H1 (cell line): Measurements from ENCODE around the gene GLP1R. TPM values are rescaled to one million over a fixed set of nuclear protein-coding genes. Genes with fewer than 3 reads are reported as not detected.

Source experiments
- CTCF ChIA-PET: fragments of 300-600 bp; sonication (Branson Sonifier 250); formaldehyde crosslinking; loops from one replicate; lab custom pipeline; 2021; ENCODE audit not compliant: partially characterized antibody; lab: Charles Lee
- POLR2A ChIA-PET: fragments of 300-600 bp; sonication (Branson Sonifier 250); formaldehyde crosslinking; loops from one replicate; lab custom pipeline; 2021; ENCODE audit warnings: inconsistent platforms; ENCODE audit not compliant: partially characterized antibody; lab: Charles Lee
- DNase-seq, 2 experiments: peaks; one replicate each; pipeline versions ENCODE4 v3.0.0 to v3.0.0-alpha.2; 2010 to 2022; ENCODE audit warnings: low spot score in 2 of 2, low read depth in 1 of 2, mixed read lengths in 1 of 2
- FAIRE-seq: peaks from 2 replicates; lab custom pipeline; 2011; peaks lifted over from hg19 to GRCh38; lab: Jason Lieb, UNC
- H2AFZ ChIP-seq: 2 replicates; pipeline ENCODE4 v1.8.1; 2012; ENCODE audit warnings: low read length, inconsistent platforms
- H2AK5ac ChIP-seq: 2 replicates; pipeline ENCODE4 v1.6.1; 2013; ENCODE audit warnings: low read depth, low read length
- H2BK120ac ChIP-seq: replicated peaks from 2 replicates; pipeline ENCODE3; 2013; ENCODE audit warnings: low read depth, low read length, inconsistent platforms
- H2BK12ac ChIP-seq: 2 replicates; pipeline ENCODE4 v1.6.1; 2013; ENCODE audit warnings: low read depth, low read length
- H2BK15ac ChIP-seq: 2 replicates; pipeline ENCODE4 v1.6.1; 2013; ENCODE audit warnings: low read length
- H2BK20ac ChIP-seq: 2 replicates; pipeline ENCODE4 v1.6.1; 2013; ENCODE audit warnings: low read length
- H2BK5ac ChIP-seq: 2 replicates; pipeline ENCODE4 v1.6.1; 2013; ENCODE audit warnings: low read depth, low read length
- H3K14ac ChIP-seq: 2 replicates; pipeline ENCODE4 v1.6.1; 2013; ENCODE audit warnings: inconsistent platforms; ENCODE audit not compliant: insufficient read length
- H3K18ac ChIP-seq: 2 replicates; pipeline ENCODE4 v1.6.1; 2013; ENCODE audit warnings: low read length; ENCODE audit errors: extremely low read depth
- H3K23ac ChIP-seq: 2 replicates; pipeline ENCODE4 v1.6.1; 2013; ENCODE audit warnings: inconsistent platforms; ENCODE audit not compliant: insufficient read length
- H3K23me2 ChIP-seq: 2 replicates; pipeline ENCODE4 v1.6.1; 2013; ENCODE audit warnings: low read depth, low read length
- H3K27ac ChIP-seq: 2 replicates; pipeline ENCODE4 v1.6.1; 2011; ENCODE audit warnings: low read depth, low read length, inconsistent platforms
- H3K27me3 ChIP-seq, 4 experiments: replicated peaks in 1 of 4; 1 replicate in 1 of 4; 2 replicates in 3 of 4; pipeline versions ENCODE4 v1.6.1 to v1.8.1; 2011 to 2013; ENCODE audit warnings: low read length in 3 of 4, mild to moderate bottlenecking in 3 of 4, inconsistent platforms in 2 of 4, mixed read lengths in 2 of 4, moderate library complexity in 1 of 4; ENCODE audit not compliant: control insufficient read depth in 3 of 4, insufficient read depth in 3 of 4; ENCODE audit errors: extremely low read depth in 1 of 4
- H3K36me3 ChIP-seq, 4 experiments: 2 replicates each; pipeline versions ENCODE4 v1.6.1 to v1.8.1; 2011 to 2013; ENCODE audit warnings: mild to moderate bottlenecking in 4 of 4, low read length in 3 of 4, moderate library complexity in 2 of 4, control low read depth in 1 of 4, inconsistent platforms in 1 of 4; ENCODE audit not compliant: insufficient read depth in 4 of 4, control insufficient read depth in 2 of 4
- H3K4ac ChIP-seq: replicated peaks from 2 replicates; pipeline ENCODE3; 2013; ENCODE audit warnings: low read length, low read depth, mixed read lengths, inconsistent platforms; ENCODE audit not compliant: insufficient read length
- H3K4me1 ChIP-seq, 4 experiments: replicated peaks in 1 of 4; 1 replicate in 1 of 4; 2 replicates in 3 of 4; pipeline versions ENCODE4 v1.6.1 to v1.8.1; 2011 to 2013; ENCODE audit warnings: low read length in 3 of 4, inconsistent platforms in 2 of 4, mixed read lengths in 1 of 4; ENCODE audit not compliant: insufficient read depth in 4 of 4, control insufficient read depth in 3 of 4
- H3K4me2 ChIP-seq, 2 experiments: 2 replicates each; pipeline versions ENCODE4 v1.6.1 to v1.8.1; 2011 to 2013; ENCODE audit warnings: low read depth in 2 of 2, low read length in 2 of 2, control low read depth in 1 of 2, inconsistent platforms in 1 of 2, mild to moderate bottlenecking in 1 of 2; ENCODE audit not compliant: insufficient read depth in 1 of 2
- H3K4me3 ChIP-seq, 4 experiments: fragments of 200-600, 300-600 bp in 1 of 4; sonication (generic), shearing (Covaris generic), sonication (Bioruptor Twin) in 1 of 4; 2 replicates each; pipeline versions ENCODE4 v1.5.1 to v1.8.1; 2011 to 2016; ENCODE audit warnings: low read length in 4 of 4, low read depth in 3 of 4, control low read depth in 2 of 4, inconsistent platforms in 2 of 4, mild to moderate bottlenecking in 2 of 4, mixed read lengths in 1 of 4, moderate library complexity in 1 of 4; ENCODE audit not compliant: insufficient read depth in 2 of 4; ENCODE audit errors: extremely low read depth in 1 of 4
- H3K56ac ChIP-seq: replicated peaks from 2 replicates; pipeline ENCODE3; 2013; ENCODE audit warnings: low read depth, mild to moderate bottlenecking, mixed read lengths, low read length, inconsistent platforms; ENCODE audit not compliant: insufficient read length
- H3K79me1 ChIP-seq: 2 replicates; pipeline ENCODE4 v1.6.1; 2013; ENCODE audit warnings: low read depth, low read length, control low read depth
- H3K79me2 ChIP-seq, 2 experiments: 2 replicates each; pipeline versions ENCODE4 v1.6.1 to v1.8.1; 2012 to 2013; ENCODE audit warnings: low read length in 2 of 2, mild to moderate bottlenecking in 2 of 2, inconsistent platforms in 1 of 2; ENCODE audit not compliant: insufficient read depth in 2 of 2, control insufficient read depth in 1 of 2
- H3K9ac ChIP-seq, 4 experiments: replicated peaks in 1 of 4; 1 replicate in 1 of 4; 2 replicates in 3 of 4; pipeline versions ENCODE4 v1.6.1 to v1.8.1; 2011 to 2013; ENCODE audit warnings: low read depth in 3 of 4, low read length in 3 of 4, control low read depth in 2 of 4, mild to moderate bottlenecking in 2 of 4, moderate library complexity in 2 of 4, inconsistent platforms in 1 of 4; ENCODE audit errors: extremely low read depth in 1 of 4
- H3K9me3 ChIP-seq, 2 experiments: 2 replicates each; pipeline versions ENCODE4 v1.6.1 to v1.8.1; 2012 to 2013; ENCODE audit warnings: mild to moderate bottlenecking in 2 of 2, moderate library complexity in 2 of 2, control low read depth in 1 of 2, inconsistent platforms in 1 of 2, low read depth in 1 of 2, low read length in 1 of 2, mixed read lengths in 1 of 2; ENCODE audit not compliant: insufficient read depth in 2 of 2
- H4K20me1 ChIP-seq, 2 experiments: replicated peaks in 1 of 2; 2 replicates each; pipeline versions ENCODE3 to v1.8.1; 2011 to 2013; ENCODE audit warnings: inconsistent platforms in 2 of 2, low read length in 2 of 2, mild to moderate bottlenecking in 1 of 2; ENCODE audit not compliant: insufficient read depth in 2 of 2, control insufficient read depth in 1 of 2
- H4K5ac ChIP-seq: 2 replicates; pipeline ENCODE4 v1.6.1; 2013; ENCODE audit warnings: low read length, low read depth, mixed read lengths, inconsistent platforms; ENCODE audit not compliant: insufficient read length
- H4K8ac ChIP-seq: 2 replicates; pipeline ENCODE4 v1.8.0; 2013; ENCODE audit warnings: mild to moderate bottlenecking, moderate library complexity, low read length, inconsistent platforms; ENCODE audit not compliant: insufficient read depth; ENCODE audit errors: extremely low read depth
- H4K91ac ChIP-seq: replicated peaks from 2 replicates; pipeline ENCODE3; 2013; ENCODE audit warnings: low read length, mixed read lengths, inconsistent platforms; ENCODE audit not compliant: insufficient read length
- BCL11A ChIP-seq, 2 experiments: IDR thresholded peaks; one replicate each; pipeline ENCODE4 v1.6.1; 2011; ENCODE audit warnings: low read depth in 2 of 2, low read length in 2 of 2, mild to moderate bottlenecking in 2 of 2
- CEBPB ChIP-seq: IDR thresholded peaks from 2 replicates; pipeline ENCODE4 v1.6.1; 2012; ENCODE audit warnings: low read depth, low read length
- EGR1 ChIP-seq: IDR thresholded peaks from 2 replicates; pipeline ENCODE4 v1.6.1; 2011; ENCODE audit warnings: low read depth, low read length, borderline replicate concordance
- HDAC6 ChIP-seq: IDR thresholded peaks from one replicate; pipeline ENCODE4 v1.7.1; 2012; ENCODE audit warnings: low read depth, mild to moderate bottlenecking, inconsistent platforms, low read length, moderate library complexity
- MAFK ChIP-seq: IDR thresholded peaks from 2 replicates; pipeline ENCODE4 v1.6.1; 2012; ENCODE audit warnings: low read depth, mild to moderate bottlenecking, improper control_type of control experiment, low read length
- SAP30 ChIP-seq: fragments of 300-600 bp; sonication (generic); IDR thresholded peaks from 2 replicates; pipeline ENCODE4 v1.7.1; 2012; ENCODE audit warnings: low read length, moderate library complexity, mild to moderate bottlenecking, inconsistent platforms; ENCODE audit not compliant: insufficient read depth, insufficient replicate concordance
- TAF1 ChIP-seq: IDR thresholded peaks from 2 replicates; pipeline ENCODE4 v1.6.1; 2011; ENCODE audit warnings: mild to moderate bottlenecking, low read depth, low read length
- WGBS, 2 experiments: shearing (Covaris generic) in 1 of 2; methylation state at CpG; one replicate each; pipeline versions ENCODE4 v1.1.6 to v1.1.7; 2013 to 2015; ENCODE audit warnings: low lambda C conversion rate in 2 of 2, mixed read lengths in 2 of 2, inconsistent platforms in 1 of 2, low coverage in 1 of 2, missing lambda C conversion rate in 1 of 2; ENCODE audit not compliant: insufficient replicate concordance in 2 of 2, insufficient coverage in 1 of 2, insufficient read length in 1 of 2; ENCODE audit errors: extremely low coverage in 1 of 2, missing lambda C conversion rate in 1 of 2; 5-methylcytosine and 5-hydroxymethylcytosine counted together
- polyA plus RNA-seq, 7 experiments: library from polyadenylated mRNA; depleted of rRNA in 3 of 7; stranded (reverse) in 5 of 7; unstranded in 2 of 7; fragments of >200 nt in 5 of 7; fragments of 200-250 nt in 2 of 7; gene quantifications; 1 replicate in 5 of 7; 2 replicates in 1 of 7; 4 replicates in 1 of 7; pipeline versions ENCODE4 v1.2.1 to v1.2.3, GENCODE V29; 2011 to 2013; ENCODE audit warnings: missing spikeins in 2 of 7, mixed read lengths in 2 of 7
- total RNA-seq: library from RNA; stranded (reverse); fragmentation: NEBNext Ultra II Directional; extraction: Animal tissue kit (Norgen Biotek cat#: 25700); gene quantifications from 2 replicates; pipeline ENCODE4 v1.2.1, GENCODE V29; 2021

The GLP1R gene
- total and polyA plus RNA-seq, 2 of the 8 experiments (the other 6 are each of a cell fraction or from before 2014, with no cell fraction given): 2.6 to 2.7 TPM

- H4K8ac ChIP-seq: no peak overlapping the region
- ChIA-PET POLR2A (interaction anchor here (0.9 kb wide), 1 partner anchor 47 kb away, joined by 3 read pairs; no protein-coding TSS in a partner anchor), CTCF (interaction anchor here (0.8 to 6.5 kb wide), 13 partner anchors 9 to 277 kb away, joined by 3 to 27 read pairs (median 6); no protein-coding TSS in a partner anchor)
- no peak overlapping the region for H2AK5ac ChIP-seq
- H4K20me1 ChIP-seq: no peaks in the 10 kb centered on the region
- H3K9me3 ChIP-seq: no peaks in the 10 kb centered on the region
- TF ChIP-seq TAF1 (no peak), MAFK (no peak), SAP30 (no peak), HDAC6 (no peak), EGR1 (no peak), CEBPB (no peak), BCL11A (IDR thresholded peaks at IDR 0.05; ENCODE audit: low read depth in 2 of 2, low read length in 2 of 2) (no peak)
- H3K79me2 ChIP-seq: no peaks in the 10 kb centered on the region
- no peak overlapping the region for H3K9ac ChIP-seq
- H2BK15ac ChIP-seq: no peak overlapping the region
- H4K5ac ChIP-seq: no peak overlapping the region
- no peak overlapping the region for H3K56ac ChIP-seq
- no peak overlapping the region for H4K91ac ChIP-seq
- H3K4me2 ChIP-seq: no peak overlapping the region
- 62% methylated on average over 3 of the region's 3 CpGs; no CpG with 5 or more reads in 1 of the 2 experiments for WGBS, 2 experiments
- H2BK120ac ChIP-seq: no peak overlapping the region
- no peaks in the 10 kb centered on the region; a peak in 1 of 7 replicates for H3K27me3 ChIP-seq
- H2BK20ac ChIP-seq: no peak overlapping the region
- peak overlapping the region; percentile 26; the same call in 1 of the 2 replicates for H2AFZ ChIP-seq
- no peak for DNase-seq
- no peaks in the 10 kb centered on the region; the same call in 1 of the 2 replicates for H3K23me2 ChIP-seq
- no peak overlapping the region for H2BK5ac ChIP-seq
- no peak for FAIRE-seq
- no peak overlapping the region for H2BK12ac ChIP-seq
- no peak overlapping the region for H3K23ac ChIP-seq
- H3K14ac ChIP-seq: no peak overlapping the region
- H3K18ac ChIP-seq: 0 out of 2 replicates have a peak overlapping the region, but pooled peaks have one; percentile 54
- peaks cover 0 to 4% (median 0%) of the 10 kb centered on the region in 4 experiments; a peak in 1 of 7 replicates for H3K4me1 ChIP-seq
- H3K79me1 ChIP-seq: no peaks in the 10 kb centered on the region
- no peak overlapping the region for H3K4ac ChIP-seq
- H3K27ac ChIP-seq: no peak overlapping the region
- H3K36me3 ChIP-seq: no peaks in the 10 kb centered on the region
- H3K4me3 ChIP-seq: no peak overlapping the region
These were observed 22.4 kb upstream of the GLP1R start for GRCh38 chr6:39026175-39026574.
